HG02798 (cell line): Measurements from ENCODE around the gene RNF41.
"Not testable (repeated sequence)": the region's sequence is repeated elsewhere in the genome, so short reads cannot be mapped to it uniquely, and the experiment has no call there.

Experiments
- ATAC-seq: cut with Tn5 transposase; IDR thresholded peaks from one replicate; pipeline ENCODE4 v1.9.1; 2021; ENCODE audit warnings: mild to moderate bottlenecking; ENCODE audit not compliant: unreplicated experiment, poor library complexity

RNF41 gene

DNA sequence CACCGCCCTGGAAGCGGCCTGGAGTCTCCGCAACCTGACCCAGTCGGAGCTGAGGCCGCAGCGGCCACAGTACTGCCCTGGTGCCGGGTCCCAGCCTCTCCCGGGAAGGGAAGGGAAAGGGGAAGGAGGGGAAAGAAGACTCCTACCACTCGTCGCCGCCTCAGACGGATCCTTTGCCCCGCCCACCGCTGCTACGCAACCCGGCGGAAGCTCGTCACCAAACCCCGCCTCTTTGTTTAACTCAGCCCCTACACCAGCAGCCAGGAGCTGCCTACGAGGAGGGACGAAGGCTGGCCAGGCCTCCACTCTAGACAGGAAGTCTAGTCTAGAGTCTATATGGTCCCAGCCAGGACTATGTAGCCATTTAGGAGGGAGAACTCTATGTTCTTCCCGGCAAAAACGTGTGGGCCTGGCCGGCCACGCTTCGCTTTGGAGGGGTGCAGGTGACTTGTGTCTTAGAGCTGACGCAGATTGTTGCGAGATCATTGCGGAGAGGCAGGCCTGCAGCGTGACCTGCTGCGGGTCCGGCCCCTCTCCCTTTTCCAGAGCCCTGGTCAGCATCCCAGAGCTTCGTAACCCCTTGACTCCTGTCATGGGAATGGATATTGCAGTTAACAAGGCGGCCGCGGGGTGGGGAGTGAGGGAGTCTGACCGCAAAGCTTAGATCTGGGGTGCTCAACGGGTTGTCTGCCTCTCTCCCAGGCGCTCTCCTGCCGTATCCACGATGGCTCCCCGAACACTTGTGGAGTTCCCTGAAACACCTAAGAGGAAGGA is at the start of gene RNF41:
Gene RNF41 (minus strand): TSS at position 166 of the 774 bp plus-strand sequence. CDS start 7,875 bp downstream, outside the sequence.
- ATAC-seq: peak; percentile 86

DNA sequence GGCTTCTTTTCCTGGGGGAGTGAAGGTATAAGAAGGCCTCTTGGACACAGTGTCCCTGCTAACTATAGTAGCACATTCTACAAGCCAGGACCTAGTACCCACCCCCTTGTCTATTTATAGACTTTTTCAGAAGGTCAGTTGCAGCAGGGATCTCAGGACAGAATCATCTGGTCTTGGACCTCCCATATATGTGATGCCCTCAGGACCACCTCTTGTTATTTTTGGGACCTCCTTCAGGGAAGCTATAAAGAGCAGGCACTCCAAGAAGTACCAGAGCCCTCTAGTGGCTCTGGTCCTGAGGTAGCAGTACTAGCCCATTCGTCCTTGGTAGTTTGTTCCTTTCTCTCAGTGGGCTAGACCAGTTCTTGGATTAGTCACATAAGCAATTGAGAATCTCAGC is 49.3 kb upstream of the RNF41 start:
- ATAC-seq: no peak

DNA sequence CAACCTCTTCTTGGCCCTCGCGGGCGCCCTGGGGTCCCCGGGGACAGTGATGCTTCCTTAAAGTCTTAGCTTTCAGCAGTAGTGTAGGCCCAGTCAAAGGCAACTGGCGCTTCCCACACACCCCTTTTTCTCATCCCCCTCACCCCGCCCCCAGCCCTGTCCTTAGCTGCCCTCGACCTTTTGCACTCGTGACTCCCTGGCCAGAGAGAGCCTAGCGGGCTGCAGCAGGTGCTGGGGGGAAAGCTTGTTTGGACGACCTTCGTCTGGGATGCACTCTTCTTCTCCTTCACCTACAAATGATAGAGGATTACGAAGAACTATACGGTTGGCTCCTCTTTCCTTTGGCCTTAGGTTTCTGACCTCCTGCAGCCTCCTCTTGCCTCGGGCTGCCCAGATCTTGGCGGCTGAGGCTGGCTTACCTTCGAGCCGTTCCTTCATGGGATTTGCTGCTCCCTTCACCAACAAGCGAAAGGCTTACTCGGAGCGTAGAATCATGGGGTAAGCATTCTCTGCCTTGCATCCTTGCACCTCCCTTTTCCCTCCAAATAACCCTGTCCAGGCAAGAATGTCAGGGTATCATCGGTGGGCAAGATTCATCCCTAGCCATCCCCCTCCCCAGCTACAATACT is 45.8 kb upstream of the RNF41 start:
- ATAC-seq: peak; percentile 0

DNA sequence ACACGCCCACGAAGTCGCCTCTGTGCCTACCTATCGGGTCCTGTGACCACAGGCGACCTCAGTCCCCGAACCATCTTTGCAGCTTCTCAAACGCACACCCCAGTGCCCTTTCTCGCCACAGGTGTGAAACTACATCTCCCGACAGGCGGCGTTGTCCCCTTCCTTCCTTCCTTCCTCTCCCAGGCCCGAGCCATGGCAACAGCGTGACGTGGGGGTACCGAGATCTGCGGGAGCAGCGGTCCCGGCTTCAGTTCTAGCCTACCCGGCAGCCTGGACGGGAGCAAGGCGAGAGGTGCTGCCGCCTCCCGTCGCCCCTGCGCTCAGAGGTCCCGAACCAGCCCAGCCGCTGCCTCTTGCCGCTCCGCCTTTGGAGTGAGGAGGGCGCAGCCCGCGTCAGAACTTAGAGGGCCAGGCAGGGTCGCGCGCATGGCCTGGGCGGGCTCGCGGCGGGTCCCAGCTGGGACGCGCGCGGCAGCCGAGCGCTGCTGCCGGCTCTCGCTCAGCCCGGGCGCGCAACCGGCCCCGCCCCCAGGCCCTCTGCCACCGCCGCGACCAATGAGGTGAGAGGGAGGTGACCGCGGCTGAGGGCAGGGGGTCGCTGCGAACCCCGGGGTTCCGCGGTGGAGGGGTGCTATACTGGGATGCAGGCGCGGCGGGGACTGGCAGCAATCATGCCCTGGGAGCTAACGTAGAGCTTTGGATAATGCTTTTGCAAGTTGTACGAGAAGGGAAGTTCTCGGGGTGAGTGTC is 45.1 kb upstream of the RNF41 start, which contains the start of gene COQ10A:
Gene COQ10A (plus strand): TSS at position 250 of the 750 bp plus-strand sequence. CDS start 177 bp downstream, at position 427.
- ATAC-seq: peak; percentile 95

DNA sequence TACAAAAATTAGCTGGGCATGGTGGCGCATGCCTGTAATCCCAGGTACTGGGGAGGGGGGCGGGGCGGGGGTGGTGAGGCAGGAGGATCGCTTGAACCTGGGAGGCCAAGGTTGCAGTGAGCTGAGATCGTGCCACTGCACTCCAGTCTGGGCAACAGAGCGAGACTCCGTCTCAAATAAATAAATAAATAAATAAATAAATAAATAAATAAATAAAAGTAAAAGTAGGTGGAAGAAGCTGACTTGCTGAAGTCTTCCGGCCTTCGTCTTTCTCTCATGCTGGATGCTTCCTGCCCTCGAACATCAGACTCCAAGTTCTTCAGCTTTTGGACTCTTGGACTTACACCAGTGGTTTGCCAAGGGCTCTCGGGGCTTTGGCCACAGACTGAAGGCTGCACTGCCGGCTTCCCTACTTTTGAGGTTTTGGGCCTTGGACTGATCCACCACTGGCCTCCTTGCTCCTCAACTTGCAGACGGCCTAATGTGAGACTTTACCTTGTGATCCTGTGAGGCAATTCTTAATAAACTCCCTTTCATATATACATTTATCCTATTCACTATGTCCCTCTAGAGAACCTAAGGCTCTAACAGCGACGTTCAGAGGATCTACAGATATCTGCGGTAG is 44.5 kb upstream of the RNF41 start:
- not testable (repeated sequence) for ATAC-seq

DNA sequence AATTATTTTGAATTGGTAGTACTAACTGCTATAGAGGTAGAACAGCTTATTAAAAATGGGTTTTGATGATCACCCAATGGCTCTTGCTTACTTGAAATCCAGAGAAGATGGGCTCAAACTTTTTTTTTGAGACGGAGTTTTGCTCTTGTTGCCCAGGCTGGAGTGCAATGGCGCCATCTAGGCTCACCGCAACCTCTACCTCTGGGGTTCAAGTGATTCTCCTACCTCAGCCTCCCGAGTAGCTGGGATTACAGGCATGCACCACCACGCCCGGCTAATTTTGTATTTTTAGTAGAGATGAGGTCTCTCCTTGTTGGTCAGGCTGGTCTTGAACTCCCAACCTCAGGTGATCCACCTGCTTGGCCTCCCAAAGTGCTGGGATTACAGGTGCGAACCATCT is 41.2 kb upstream of the RNF41 start:
- not testable (repeated sequence) for ATAC-seq

DNA sequence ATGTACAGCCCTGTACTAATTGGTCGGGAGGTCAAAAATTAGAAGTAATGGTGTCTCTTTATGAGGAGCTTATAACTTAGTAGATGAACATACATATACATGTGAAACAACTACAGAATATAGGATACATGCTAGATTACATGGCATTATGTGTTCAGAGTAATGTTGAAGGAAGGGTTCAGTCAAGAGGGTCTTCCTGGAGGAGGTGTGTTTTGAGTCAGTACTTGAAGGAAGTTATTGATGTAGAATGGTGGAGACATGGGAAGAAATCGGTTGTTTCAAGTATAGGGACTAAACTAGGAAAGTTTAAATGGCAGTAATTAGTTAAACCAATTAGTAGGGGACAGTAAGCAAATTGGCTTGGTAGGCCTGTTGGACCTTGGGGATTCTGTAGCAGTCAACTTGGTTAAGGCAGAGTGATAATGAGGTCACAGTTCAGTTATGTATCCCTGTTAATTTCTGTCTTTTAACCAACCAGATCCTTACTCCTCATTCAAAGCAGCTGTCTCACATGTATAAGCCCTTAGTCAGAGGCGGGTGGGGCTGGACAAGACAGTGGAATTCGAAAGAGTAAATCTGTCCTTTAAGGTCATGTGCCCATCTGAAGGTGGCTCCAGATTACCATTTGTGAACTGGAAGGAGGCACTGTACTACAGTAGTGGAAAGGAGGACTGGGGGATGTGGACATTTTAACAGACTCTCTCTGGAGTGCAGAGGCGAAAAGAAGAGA is 39.9 kb upstream of the RNF41 start:
- no peak for ATAC-seq

DNA sequence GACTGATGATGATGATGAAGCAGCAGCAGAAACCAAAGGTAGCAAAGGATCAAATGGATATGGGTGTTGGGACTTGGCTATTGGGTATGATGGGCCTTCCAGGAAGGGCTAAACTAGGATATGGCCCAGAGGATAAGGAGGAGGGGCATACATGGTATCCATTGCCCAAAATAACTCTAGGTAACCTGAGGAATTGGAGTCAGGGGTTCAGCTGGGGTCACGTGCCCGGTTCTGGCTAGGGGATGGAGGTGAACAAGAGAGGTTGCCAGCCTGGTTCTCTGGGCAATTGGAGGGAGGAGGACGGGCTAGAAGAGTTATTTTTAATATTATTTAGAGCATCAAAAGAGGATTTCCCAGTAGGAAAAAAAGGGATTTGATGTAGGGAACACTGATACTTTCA is 39.2 kb upstream of the RNF41 start:
- no peak for ATAC-seq

DNA sequence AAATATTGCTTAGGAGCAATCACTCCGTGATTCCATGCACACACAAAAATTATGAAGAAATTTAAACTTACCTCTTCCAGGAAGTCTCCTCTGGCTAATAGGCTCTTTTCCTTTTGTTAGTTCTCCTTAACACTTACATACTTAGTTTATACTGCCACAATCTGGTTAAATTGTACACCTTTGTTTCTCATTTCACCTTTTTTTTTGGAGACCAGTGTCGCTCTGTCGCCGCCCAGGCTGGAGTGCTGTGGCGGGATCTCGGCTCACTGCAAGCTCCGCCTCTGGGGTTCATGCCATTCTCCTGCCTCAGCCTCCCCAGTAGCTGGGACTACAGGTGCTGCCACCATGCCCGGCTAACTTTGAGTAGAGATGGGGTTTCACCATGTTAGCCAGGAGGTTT is 38.7 kb upstream of the RNF41 start:
- no peak for ATAC-seq

DNA sequence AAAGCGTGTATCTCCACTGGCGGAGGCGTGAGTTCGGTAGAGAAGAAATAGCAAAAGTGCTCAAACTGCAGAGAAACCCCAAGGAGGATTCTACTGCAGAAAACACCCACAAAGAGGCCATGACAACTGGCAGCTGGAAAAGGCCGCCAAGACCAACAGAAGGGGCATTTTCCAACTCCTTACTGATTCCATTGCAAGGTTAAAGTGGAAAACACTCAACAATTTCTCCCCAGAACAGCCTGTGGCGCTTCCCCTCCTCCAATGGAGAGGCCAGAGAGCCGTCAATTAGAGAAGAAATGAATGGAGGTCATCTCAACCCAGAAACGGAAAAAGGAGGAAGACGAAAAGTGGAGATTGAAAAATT is 37.1 kb upstream of the RNF41 start:
- no peak for ATAC-seq

DNA sequence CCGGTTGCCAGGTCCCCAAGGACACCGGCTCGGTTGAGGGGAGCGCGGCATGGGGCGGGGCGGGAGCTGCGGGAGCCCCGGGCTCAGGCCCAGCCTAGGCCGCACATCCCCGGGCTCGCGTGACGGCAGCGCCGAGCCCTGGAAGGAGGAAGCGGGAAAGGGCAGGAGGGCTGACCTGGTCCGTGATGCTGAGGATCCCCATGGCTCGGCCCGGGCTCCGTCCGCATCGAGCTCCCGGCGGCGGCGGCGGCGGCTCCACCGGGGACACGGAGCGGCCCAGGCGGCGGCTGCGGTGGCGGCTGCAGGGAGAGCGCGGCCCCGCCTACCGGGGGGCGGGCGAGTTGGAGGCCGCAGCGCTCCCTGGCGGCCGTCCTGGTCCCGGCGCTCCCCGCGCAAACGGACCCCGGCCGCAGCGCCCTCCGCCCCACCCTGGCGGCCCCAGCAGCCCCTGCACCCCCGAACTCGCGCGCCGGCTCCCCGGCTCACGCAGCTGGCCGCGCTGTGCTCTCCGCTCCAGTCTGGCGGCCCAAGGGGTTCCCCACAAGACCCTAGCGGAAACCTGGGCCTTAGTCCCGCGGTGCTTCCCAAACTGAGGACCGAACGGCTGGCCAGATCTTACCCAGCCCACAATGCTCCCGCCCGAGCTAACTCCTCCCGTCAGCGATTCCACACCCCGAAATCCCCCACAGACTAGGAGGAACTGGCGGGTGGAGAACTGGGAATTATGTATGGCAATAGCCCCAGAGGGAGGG is 36.5 kb upstream of the RNF41 start, which contains the start of gene ANKRD52:
Gene ANKRD52 (minus strand): TSS at position 317 of the 752 bp plus-strand sequence. CDS start 115 bp downstream, at position 202.
- ATAC-seq: peak; percentile 93

DNA sequence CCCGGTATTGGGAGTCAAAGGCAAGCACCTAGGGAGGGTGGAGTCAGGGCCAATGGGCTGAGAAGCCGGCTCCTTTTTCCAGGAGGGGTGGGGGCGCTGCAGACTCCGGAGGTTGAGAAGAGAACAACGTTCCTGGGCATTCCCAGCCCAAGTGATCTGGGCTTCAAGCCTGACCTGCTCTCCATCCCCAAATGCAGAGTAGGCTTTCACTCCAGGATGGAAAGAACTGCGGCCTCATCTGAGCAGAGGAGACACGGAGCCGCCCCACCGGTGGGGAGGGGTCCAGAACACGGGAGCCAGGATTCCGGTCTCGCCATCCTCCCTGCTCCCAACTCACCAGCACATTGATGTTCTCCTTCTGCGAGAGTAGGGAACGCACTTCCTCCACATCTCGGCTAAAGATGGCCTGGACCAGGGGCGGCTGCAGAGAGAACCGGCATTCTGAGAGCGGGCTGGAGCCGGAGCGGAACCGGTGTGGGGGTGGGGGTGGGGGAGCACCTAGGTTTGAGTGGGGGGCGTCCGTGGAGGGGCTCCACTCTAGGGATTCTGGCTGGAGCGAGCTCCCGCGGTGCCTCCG is 35.9 kb upstream of the RNF41 start:
- ATAC-seq: peak; percentile 10

DNA sequence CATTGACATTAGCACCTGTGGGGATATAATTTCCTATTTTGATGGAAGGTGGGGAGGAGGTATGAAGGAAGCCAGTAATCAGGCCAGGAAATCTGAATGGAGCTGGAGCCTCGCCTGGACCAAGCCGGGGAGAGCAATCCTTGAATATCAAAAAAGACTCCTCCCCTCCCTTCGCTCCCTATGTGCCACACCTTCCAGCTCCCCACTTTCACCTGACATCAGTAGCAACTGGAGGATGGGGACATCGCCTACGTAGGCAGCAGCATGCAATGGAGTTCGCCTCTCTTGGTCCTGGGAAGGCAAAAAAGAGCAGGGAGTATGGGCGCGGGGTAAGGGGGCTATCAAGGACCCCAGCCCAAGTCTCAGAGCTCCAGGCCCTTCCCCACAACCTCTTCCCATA is 35.3 kb upstream of the RNF41 start:
- no peak for ATAC-seq

DNA sequence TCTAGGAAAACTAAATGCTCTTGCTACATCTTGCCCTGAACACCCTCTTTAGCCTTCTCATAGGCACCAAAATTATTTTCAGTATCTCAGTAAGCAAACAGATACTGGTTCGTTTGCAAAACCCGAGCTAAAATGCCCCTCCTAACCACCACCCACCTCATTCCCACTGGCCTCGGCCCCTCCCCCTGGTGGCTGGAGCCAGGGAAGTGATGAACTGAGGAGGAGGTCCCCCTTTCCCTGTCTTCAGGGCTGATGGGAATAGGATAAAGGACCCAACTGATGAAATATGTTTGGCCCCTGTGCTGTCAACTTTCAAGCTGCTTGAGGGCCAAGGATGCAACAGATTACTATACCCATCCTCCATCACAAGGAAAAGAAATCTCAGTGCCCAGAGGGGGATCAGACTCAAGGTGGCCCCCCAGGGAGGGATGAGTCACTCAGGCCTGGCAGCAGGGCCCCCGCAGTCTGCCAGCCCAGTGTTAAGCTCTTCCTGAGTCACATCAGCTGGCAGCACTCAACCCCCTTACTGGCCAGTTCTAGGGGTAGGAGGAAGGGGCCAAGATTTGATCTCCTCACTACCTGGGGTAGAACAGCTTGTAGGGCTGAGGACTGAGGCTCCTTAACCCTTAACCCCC is 34.7 kb upstream of the RNF41 start:
- ATAC-seq: no peak

DNA sequence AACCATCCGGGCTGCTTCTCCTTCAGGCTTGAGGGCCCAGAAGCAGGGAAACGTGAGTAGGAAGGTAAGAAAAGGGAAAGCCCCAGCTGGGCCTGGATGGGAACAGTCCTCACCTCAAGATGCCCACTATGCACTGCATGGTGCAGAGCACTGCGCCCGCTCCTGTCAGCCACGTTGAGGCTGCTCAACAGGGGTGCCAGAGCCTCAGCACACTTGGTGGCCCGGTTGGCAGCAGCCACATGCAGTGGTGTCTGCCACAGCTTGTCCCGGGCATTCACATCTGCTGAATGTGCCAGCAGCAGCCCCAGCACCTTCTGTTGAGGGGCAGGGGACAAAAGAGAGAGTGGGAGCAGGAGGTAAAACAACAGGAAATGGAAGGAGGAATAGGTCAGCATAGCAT is 33.9 kb upstream of the RNF41 start:
- no peak for ATAC-seq

DNA sequence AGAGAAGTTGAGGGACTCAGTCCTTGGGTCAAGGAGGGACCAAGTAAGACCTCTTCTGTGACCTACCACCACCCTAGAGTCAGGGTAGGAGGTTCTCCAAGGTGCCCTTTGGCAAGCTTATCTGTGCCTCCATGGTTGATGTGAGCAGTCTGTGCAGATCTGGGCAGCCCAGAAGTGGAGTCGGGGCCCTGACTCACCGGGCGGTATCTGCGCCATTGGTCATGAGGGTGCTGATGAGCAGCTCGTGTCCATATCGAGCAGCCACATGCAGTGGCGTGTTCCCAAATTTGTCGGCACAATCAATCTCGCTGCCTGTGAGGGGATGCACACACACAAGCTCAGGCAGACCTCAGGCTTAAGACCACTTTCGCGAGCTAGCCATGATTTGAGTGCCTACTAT is 31.4 kb upstream of the RNF41 start:
- no peak for ATAC-seq

DNA sequence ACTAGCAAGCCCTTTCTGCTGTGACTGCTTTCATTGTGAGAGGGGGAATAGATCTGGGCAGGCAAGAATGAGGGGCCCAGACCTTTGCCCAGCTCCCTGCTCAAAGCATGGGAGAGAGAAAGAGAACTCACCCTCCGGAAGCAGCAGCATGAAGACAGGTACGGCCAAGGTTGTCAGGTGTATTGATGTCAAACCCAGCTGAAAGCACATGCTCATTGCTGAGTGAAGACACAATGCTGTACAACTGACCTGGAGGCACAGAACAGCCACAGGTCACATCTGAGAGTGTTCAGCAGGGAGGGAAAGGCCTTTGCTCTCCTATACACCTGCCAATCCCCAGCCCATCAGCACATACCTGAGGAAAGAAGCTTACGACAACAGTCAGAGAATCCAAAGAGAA is 30.9 kb upstream of the RNF41 start:
- no peak for ATAC-seq

DNA sequence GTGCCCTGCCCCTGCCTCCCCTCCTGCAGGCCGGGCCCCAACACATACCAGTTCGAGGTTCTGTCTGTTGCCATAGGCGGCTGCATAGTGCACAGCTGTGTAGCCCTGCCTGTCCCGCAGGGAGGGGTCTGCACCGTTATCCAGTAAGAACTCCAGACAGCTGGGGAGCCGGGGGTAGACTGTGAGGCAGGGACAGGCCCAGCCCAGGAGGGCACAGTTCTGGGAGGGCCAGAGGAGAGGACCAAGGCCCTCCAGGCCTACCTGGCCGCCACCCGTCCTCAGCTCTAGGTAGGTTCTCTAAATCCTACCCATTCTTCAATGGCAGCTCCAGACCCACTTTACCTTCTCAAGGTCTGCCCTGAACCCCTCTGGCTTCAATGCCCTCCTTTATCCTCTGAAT is 27.0 kb upstream of the RNF41 start:
- ATAC-seq: no peak
